ENCODE measurements around the gene NDUFC2. TPM values are rescaled to one million over a fixed set of nuclear protein-coding genes. Genes with fewer than 3 reads are reported as not detected.
"Not testable (repeated sequence)": the region's sequence is repeated elsewhere in the genome, so short reads cannot be mapped to it uniquely, and the experiment has no call there.

The NDUFC2 gene
- total RNA-seq, 6 experiments from 2014 or later = 330 to 476 (median 410) TPM

- peaks cover 18% of the 10 kb centered on the region; the same call in 1 of the 2 replicates for H3K36me3 Mint-ChIP-seq (ENCODE audit: low read depth)
- DNase-seq = no peak
- TF ChIP-seq CTCF (IDR thresholded peaks at IDR 0.05) = no peak
- peaks cover 7% of the 10 kb centered on the region for H3K4me1 Mint-ChIP-seq (ENCODE audit: low read depth)
- no peak overlapping the region for H3K4me3 Mint-ChIP-seq
- H3K9me3 Mint-ChIP-seq = no peaks in the 10 kb centered on the region
- no peak overlapping the region for H3K27ac Mint-ChIP-seq
- no peaks in the 10 kb centered on the region; the same call in 1 of the 2 replicates for H3K27me3 Mint-ChIP-seq (ENCODE audit: insufficient read depth)
Observed at GRCh38 chr11:78097666-78098385, 18.2 kb upstream of the NDUFC2 start.

- H3K27ac Mint-ChIP-seq = no peak overlapping the region
- no peak overlapping the region for H3K4me3 Mint-ChIP-seq
- no peaks in the 10 kb centered on the region for H3K4me1 Mint-ChIP-seq (ENCODE audit: low read depth)
- no peaks in the 10 kb centered on the region; the same call in 1 of the 2 replicates for H3K27me3 Mint-ChIP-seq (ENCODE audit: insufficient read depth)
- no peak for TF ChIP-seq CTCF (IDR thresholded peaks at IDR 0.05)
- DNase-seq = no peak
- H3K36me3 Mint-ChIP-seq (ENCODE audit: low read depth) = peaks cover 7% of the 10 kb centered on the region; the same call in 1 of the 2 replicates
- H3K9me3 Mint-ChIP-seq = no peaks in the 10 kb centered on the region
Observed at GRCh38 chr11:78094250-78094649, 14.6 kb upstream of the NDUFC2 start.

GRCh38 chr11:78086521-78087074 lies 6.9 kb upstream of the NDUFC2 start:
- H3K9me3 Mint-ChIP-seq; H3K27me3 Mint-ChIP-seq (ENCODE audit: insufficient read depth); DNase-seq; H3K36me3 Mint-ChIP-seq (ENCODE audit: low read depth); H3K4me1 Mint-ChIP-seq (ENCODE audit: low read depth); H3K4me3 Mint-ChIP-seq: not testable (repeated sequence)
- peak overlapping the region; percentile 33; the same call in 1 of the 2 replicates for H3K27ac Mint-ChIP-seq

GRCh38 chr11:78085972-78086371 lies 6.3 kb upstream of the NDUFC2 start:
- H3K36me3 Mint-ChIP-seq (ENCODE audit: low read depth) = peaks cover 15% of the 10 kb centered on the region
- H3K4me3 Mint-ChIP-seq = no peak overlapping the region
- peaks cover 4% of the 10 kb centered on the region for H3K9me3 Mint-ChIP-seq
- no peak overlapping the region for H3K27ac Mint-ChIP-seq
- no peak for DNase-seq
- H3K4me1 Mint-ChIP-seq (ENCODE audit: low read depth) = peaks cover 7% of the 10 kb centered on the region
- H3K27me3 Mint-ChIP-seq (ENCODE audit: insufficient read depth) = no peaks in the 10 kb centered on the region; the same call in 1 of the 2 replicates
- TF ChIP-seq CTCF (IDR thresholded peaks at IDR 0.05) = no peak

- H3K9me3 Mint-ChIP-seq; H3K4me3 Mint-ChIP-seq; H3K27ac Mint-ChIP-seq; H3K4me1 Mint-ChIP-seq (ENCODE audit: low read depth); H3K27me3 Mint-ChIP-seq (ENCODE audit: insufficient read depth): not testable (repeated sequence)
- H3K36me3 Mint-ChIP-seq (ENCODE audit: low read depth) = peaks cover 15% of the 10 kb centered on the region
- DNase-seq = peak; percentile 53
Observed at GRCh38 chr11:78084506-78084905, 4.8 kb upstream of the NDUFC2 start.

GRCh38 chr11:78083021-78083420 lies 3.4 kb upstream of the NDUFC2 start:
- no peak for DNase-seq
- no peaks in the 10 kb centered on the region; the same call in 1 of the 2 replicates for H3K27me3 Mint-ChIP-seq (ENCODE audit: insufficient read depth)
- no peak overlapping the region for H3K27ac Mint-ChIP-seq
- peaks cover 14% of the 10 kb centered on the region for H3K4me1 Mint-ChIP-seq (ENCODE audit: low read depth)
- no peak overlapping the region for H3K4me3 Mint-ChIP-seq
- peaks cover 4% of the 10 kb centered on the region for H3K9me3 Mint-ChIP-seq
- H3K36me3 Mint-ChIP-seq (ENCODE audit: low read depth) = peaks cover 20% of the 10 kb centered on the region
- no peak for TF ChIP-seq CTCF (IDR thresholded peaks at IDR 0.05)

Measured in HFFc6 (cell line).